ENCODE results near the gene MGAT3.

MGAT3 gene

DNA sequence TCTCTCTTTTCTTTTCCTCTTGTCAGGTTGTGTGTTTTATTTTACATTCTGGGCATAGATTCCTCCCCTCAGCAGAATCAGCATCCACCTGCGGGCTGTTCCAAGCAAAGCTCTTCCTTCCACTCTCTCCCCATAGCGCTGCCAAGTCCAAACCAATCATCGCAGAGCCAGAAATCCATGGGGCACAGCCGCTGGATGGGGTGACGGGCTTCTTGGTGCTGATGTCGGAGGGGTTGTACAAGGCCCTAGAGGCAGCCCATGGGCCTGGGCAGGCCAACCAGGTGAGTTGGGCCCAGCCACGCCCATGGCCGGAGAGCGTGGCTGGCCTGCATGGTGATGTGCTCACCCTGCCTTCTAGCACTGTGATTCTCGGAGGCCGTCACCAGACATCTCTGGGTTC lies 35.1 kb upstream of the MGAT3 start (continued):
- TF ChIP-seq, protein P1, sequence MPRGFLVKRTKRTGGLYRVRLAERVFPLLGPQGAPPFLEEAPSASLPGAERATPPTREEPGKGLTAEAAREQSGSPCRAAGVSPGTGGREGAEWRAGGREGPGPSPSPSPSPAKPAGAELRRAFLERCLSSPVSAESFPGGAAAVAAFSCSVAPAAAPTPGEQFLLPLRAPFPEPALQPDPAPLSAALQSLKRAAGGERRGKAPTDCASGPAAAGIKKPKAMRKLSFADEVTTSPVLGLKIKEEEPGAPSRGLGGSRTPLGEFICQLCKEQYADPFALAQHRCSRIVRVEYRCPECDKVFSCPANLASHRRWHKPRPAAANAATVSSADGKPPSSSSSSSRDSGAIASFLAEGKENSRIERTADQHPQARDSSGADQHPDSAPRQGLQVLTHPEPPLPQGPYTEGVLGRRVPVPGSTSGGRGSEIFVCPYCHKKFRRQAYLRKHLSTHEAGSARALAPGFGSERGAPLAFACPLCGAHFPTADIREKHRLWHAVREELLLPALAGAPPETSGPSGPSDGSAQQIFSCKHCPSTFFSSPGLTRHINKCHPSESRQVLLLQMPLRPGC (tag by site-specific recombination; IDR thresholded peaks at IDR 0.05): no peak
- TF ChIP-seq, protein P2, sequence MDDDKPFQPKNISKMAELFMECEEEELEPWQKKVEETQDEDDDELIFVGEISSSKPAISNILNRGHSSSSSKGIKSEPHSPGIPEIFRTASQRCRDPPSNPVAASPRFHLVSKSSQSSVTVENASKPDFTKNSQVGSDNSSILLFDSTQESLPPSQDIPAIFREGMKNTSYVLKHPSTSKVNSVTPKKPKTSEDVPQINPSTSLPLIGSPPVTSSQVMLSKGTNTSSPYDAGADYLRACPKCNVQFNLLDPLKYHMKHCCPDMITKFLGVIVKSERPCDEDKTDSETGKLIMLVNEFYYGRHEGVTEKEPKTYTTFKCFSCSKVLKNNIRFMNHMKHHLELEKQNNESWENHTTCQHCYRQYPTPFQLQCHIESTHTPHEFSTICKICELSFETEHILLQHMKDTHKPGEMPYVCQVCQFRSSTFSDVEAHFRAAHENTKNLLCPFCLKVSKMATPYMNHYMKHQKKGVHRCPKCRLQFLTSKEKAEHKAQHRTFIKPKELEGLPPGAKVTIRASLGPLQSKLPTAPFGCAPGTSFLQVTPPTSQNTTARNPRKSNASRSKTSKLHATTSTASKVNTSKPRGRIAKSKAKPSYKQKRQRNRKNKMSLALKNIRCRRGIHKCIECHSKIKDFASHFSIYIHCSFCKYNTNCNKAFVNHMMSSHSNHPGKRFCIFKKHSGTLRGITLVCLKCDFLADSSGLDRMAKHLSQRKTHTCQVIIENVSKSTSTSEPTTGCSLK (tag by site-specific recombination; IDR thresholded peaks at IDR 0.05): no peak
- TF ChIP-seq, protein P3, sequence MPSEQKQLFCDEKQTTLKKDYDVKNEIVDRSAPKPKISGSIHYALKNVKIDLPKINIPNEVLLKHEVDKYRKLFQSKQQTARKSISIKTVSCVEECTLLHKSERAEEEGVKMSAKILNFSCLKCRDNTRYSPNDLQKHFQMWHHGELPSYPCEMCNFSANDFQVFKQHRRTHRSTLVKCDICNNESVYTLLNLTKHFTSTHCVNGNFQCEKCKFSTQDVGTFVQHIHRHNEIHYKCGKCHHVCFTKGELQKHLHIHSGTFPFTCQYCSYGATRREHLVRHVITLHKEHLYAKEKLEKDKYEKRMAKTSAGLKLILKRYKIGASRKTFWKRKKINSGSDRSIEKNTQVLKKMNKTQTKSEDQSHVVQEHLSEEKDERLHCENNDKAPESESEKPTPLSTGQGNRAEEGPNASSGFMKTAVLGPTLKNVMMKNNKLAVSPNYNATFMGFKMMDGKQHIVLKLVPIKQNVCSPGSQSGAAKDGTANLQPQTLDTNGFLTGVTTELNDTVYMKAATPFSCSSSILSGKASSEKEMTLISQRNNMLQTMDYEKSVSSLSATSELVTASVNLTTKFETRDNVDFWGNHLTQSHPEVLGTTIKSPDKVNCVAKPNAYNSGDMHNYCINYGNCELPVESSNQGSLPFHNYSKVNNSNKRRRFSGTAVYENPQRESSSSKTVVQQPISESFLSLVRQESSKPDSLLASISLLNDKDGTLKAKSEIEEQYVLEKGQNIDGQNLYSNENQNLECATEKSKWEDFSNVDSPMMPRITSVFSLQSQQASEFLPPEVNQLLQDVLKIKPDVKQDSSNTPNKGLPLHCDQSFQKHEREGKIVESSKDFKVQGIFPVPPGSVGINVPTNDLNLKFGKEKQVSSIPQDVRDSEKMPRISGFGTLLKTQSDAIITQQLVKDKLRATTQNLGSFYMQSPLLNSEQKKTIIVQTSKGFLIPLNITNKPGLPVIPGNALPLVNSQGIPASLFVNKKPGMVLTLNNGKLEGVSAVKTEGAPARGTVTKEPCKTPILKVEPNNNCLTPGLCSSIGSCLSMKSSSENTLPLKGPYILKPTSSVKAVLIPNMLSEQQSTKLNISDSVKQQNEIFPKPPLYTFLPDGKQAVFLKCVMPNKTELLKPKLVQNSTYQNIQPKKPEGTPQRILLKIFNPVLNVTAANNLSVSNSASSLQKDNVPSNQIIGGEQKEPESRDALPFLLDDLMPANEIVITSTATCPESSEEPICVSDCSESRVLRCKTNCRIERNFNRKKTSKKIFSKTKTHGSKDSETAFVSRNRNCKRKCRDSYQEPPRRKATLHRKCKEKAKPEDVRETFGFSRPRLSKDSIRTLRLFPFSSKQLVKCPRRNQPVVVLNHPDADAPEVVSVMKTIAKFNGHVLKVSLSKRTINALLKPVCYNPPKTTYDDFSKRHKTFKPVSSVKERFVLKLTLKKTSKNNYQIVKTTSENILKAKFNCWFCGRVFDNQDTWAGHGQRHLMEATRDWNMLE (tag by site-specific recombination; conservative IDR thresholded peaks at IDR 0.05; ENCODE audit: low read depth): no peak
- no peak for TF ChIP-seq ZNF366 (tag by site-specific recombination; conservative IDR thresholded peaks at IDR 0.05)
- no peak for TF ChIP-seq GLI4 (tag by site-specific recombination; IDR thresholded peaks at IDR 0.05)
- no peak for TF ChIP-seq BCL11B (tag by site-specific recombination; IDR thresholded peaks at IDR 0.05; ENCODE audit: low read depth)

DNA sequence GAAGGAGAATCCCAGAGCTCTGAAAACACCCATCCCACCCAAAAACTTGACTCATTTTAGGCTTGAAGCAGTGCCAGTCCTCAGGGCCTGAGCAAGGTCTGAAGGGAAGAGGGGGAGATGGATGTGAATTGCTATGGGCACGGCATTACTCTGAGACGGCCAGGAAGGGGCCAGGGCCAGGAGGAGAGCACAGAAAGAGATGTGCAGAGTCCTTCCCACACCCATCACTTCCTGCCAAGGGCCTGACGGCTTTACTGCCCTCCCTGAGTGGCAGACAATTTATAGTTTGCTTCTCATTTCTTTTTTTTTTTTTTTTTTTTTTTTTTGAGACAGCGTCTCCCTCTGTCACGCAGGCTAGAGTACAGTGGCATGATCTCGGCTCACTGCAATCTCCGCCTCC lies 34.7 kb upstream of the MGAT3 start:
- H3K4me1 ChIP-seq (ENCODE audit: control insufficient read depth, insufficient read depth, low read length): no peaks in the 10 kb centered on the region
- H3K27ac ChIP-seq (ENCODE audit: extremely low read depth, low read depth, low read length): no peak overlapping the region
- peaks cover 45 to 79% of the 10 kb centered on the region in 2 experiments; a peak in 2 of 3 replicates for H3K36me3 ChIP-seq (ENCODE audit: control insufficient read depth in 2 of 2, insufficient read depth in 1 of 2, low read length in 2 of 2)
- ChIA-PET CTCF (interaction anchor here (0.5 to 0.6 kb wide), 2 partner anchors 79 to 589 kb away, joined by 3 read pairs; no protein-coding TSS in a partner anchor), POLR2A (interaction anchor here (1.6 kb wide), 1 partner anchor 22 kb away, joined by 3 read pairs; the partner anchor contains the start of gene TAB1)
- TF ChIP-seq ZNF311 (tag by site-specific recombination; IDR thresholded peaks at IDR 0.05; ENCODE audit: borderline replicate concordance) (no peak), KLF10 (tag by site-specific recombination; IDR thresholded peaks at IDR 0.05) (no peak), ZNF132 (tag by site-specific recombination; IDR thresholded peaks at IDR 0.05; ENCODE audit: borderline replicate concordance) (no peak), ZNF473 (tag by site-specific recombination; IDR thresholded peaks at IDR 0.05) (no peak), MEIS1 (CRISPR knock-in tag; IDR thresholded peaks at IDR 0.05; ENCODE audit: borderline replicate concordance) (no peak), SCRT1 (tag by site-specific recombination; IDR thresholded peaks at IDR 0.05; ENCODE audit: borderline replicate concordance) (no peak)
- TF ChIP-seq, protein P4, sequence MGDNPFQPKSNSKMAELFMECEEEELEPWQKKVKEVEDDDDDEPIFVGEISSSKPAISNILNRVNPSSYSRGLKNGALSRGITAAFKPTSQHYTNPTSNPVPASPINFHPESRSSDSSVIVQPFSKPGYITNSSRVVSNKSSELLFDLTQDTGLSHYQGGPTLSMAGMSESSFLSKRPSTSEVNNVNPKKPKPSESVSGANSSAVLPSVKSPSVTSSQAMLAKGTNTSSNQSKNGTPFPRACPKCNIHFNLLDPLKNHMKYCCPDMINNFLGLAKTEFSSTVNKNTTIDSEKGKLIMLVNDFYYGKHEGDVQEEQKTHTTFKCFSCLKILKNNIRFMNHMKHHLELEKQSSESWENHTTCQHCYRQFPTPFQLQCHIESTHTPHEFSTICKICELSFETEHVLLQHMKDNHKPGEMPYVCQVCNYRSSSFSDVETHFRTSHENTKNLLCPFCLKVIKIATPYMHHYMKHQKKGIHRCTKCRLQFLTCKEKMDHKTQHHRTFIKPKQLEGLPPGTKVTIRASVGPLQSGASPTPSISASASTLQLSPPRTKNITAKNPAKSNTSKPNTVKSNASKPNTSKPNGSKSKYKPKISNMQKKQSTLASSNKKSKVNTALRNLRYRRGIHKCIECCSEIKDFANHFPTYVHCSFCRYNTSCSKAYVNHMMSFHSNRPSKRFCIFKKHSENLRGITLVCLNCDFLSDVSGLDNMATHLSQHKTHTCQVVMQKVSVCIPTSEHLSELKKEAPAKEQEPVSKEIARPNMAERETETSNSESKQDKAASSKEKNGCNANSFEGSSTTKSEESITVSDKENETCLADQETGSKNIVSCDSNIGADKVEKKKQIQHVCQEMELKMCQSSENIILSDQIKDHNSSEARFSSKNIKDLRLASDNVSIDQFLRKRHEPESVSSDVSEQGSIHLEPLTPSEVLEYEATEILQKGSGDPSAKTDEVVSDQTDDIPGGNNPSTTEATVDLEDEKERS (tag by site-specific recombination; IDR thresholded peaks at IDR 0.05): no peak
- TF ChIP-seq, protein P5, sequence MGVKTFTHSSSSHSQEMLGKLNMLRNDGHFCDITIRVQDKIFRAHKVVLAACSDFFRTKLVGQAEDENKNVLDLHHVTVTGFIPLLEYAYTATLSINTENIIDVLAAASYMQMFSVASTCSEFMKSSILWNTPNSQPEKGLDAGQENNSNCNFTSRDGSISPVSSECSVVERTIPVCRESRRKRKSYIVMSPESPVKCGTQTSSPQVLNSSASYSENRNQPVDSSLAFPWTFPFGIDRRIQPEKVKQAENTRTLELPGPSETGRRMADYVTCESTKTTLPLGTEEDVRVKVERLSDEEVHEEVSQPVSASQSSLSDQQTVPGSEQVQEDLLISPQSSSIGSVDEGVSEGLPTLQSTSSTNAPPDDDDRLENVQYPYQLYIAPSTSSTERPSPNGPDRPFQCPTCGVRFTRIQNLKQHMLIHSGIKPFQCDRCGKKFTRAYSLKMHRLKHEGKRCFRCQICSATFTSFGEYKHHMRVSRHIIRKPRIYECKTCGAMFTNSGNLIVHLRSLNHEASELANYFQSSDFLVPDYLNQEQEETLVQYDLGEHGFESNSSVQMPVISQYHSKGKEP (tag by site-specific recombination; IDR thresholded peaks at IDR 0.05): no peak
- TF ChIP-seq, protein P6, sequence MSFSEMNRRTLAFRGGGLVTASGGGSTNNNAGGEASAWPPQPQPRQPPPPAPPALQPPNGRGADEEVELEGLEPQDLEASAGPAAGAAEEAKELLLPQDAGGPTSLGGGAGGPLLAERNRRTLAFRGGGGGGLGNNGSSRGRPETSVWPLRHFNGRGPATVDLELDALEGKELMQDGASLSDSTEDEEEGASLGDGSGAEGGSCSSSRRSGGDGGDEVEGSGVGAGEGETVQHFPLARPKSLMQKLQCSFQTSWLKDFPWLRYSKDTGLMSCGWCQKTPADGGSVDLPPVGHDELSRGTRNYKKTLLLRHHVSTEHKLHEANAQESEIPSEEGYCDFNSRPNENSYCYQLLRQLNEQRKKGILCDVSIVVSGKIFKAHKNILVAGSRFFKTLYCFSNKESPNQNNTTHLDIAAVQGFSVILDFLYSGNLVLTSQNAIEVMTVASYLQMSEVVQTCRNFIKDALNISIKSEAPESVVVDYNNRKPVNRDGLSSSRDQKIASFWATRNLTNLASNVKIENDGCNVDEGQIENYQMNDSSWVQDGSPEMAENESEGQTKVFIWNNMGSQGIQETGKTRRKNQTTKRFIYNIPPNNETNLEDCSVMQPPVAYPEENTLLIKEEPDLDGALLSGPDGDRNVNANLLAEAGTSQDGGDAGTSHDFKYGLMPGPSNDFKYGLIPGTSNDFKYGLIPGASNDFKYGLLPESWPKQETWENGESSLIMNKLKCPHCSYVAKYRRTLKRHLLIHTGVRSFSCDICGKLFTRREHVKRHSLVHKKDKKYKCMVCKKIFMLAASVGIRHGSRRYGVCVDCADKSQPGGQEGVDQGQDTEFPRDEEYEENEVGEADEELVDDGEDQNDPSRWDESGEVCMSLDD (tag by site-specific recombination; IDR thresholded peaks at IDR 0.05): no peak
- TF ChIP-seq, protein P7, sequence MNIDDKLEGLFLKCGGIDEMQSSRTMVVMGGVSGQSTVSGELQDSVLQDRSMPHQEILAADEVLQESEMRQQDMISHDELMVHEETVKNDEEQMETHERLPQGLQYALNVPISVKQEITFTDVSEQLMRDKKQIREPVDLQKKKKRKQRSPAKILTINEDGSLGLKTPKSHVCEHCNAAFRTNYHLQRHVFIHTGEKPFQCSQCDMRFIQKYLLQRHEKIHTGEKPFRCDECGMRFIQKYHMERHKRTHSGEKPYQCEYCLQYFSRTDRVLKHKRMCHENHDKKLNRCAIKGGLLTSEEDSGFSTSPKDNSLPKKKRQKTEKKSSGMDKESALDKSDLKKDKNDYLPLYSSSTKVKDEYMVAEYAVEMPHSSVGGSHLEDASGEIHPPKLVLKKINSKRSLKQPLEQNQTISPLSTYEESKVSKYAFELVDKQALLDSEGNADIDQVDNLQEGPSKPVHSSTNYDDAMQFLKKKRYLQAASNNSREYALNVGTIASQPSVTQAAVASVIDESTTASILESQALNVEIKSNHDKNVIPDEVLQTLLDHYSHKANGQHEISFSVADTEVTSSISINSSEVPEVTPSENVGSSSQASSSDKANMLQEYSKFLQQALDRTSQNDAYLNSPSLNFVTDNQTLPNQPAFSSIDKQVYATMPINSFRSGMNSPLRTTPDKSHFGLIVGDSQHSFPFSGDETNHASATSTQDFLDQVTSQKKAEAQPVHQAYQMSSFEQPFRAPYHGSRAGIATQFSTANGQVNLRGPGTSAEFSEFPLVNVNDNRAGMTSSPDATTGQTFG (tag by site-specific recombination; IDR thresholded peaks at IDR 0.05; ENCODE audit: borderline replicate concordance): no peak
- no peaks in the 10 kb centered on the region for H3K9me3 ChIP-seq (ENCODE audit: control insufficient read depth, insufficient read depth, low read depth, low read length)
- H3K4me3 ChIP-seq (ENCODE audit: low read depth, low read length): no peak overlapping the region
